Kidney (tissue), 22 donors: Measurements from ENCODE around the gene SPATS1. TPM values are rescaled to one million over a fixed set of nuclear protein-coding genes. Genes with fewer than 3 reads are reported as not detected.

Experiments
- DNase-seq, 5 donors: peaks; one replicate each; pipeline ENCODE4 v3.0.0-alpha.2; 2013 to 2020
- FAIRE-seq: peaks from 2 replicates; lab custom pipeline; 2012; peaks lifted over from hg19 to GRCh38; lab: Jason Lieb, UNC
- H3K27ac ChIP-seq, 2 donors: one replicate each; pipeline ENCODE4 v1.7.0; 2013; ENCODE audit warnings: low read depth in 2 of 2, low read length in 2 of 2, inconsistent platforms in 1 of 2
- H3K27me3 ChIP-seq: one replicate; pipeline ENCODE4 v1.7.1; 2013; ENCODE audit warnings: low read length, inconsistent platforms; ENCODE audit not compliant: control insufficient read depth, insufficient read depth
- H3K36me3 ChIP-seq, 3 donors: one replicate each; pipeline versions ENCODE4 v1.7.0 to v1.7.1; 2013; ENCODE audit warnings: low read length in 3 of 3, control low read depth in 1 of 3, inconsistent platforms in 1 of 3; ENCODE audit not compliant: insufficient read depth in 3 of 3, control insufficient read depth in 2 of 3
- H3K4me1 ChIP-seq, 3 donors: one replicate each; pipeline versions ENCODE4 v1.7.0 to v1.7.1; 2013; ENCODE audit warnings: low read length in 3 of 3, inconsistent platforms in 1 of 3, low read depth in 1 of 3; ENCODE audit not compliant: control insufficient read depth in 2 of 3, insufficient read depth in 2 of 3
- H3K4me3 ChIP-seq, 3 donors: one replicate each; pipeline versions ENCODE4 v1.7.0 to v1.8.1; 2013; ENCODE audit warnings: low read length in 3 of 3, control low read depth in 1 of 3, inconsistent platforms in 1 of 3
- H3K9ac ChIP-seq, 3 donors: one replicate each; pipeline versions ENCODE4 v1.7.0 to v1.7.1; 2013; ENCODE audit warnings: low read length in 3 of 3, control low read depth in 1 of 3, inconsistent platforms in 1 of 3
- H3K9me3 ChIP-seq, 3 donors: one replicate each; pipeline versions ENCODE4 v1.7.0 to v1.7.1; 2013; ENCODE audit warnings: low read length in 3 of 3, control low read depth in 1 of 3, inconsistent platforms in 1 of 3; ENCODE audit not compliant: control insufficient read depth in 2 of 3, insufficient read depth in 1 of 3
- CTCF ChIP-seq: IDR thresholded peaks from 3 replicates; pipeline ENCODE4 v1.5.1; 2012; ENCODE audit warnings: mild to moderate bottlenecking, moderate library complexity, borderline replicate concordance; ENCODE audit not compliant: insufficient read depth; ENCODE audit errors: extremely low read depth
- intact Hi-C: fragments of 100-400 bp; cut with DNase I; formaldehyde crosslinking; loops from one replicate; pipeline ENCODE4 v1.11.1; 2022
- long read RNA-seq, 10 donors: library from polyadenylated mRNA in 1 of 10; unstranded in 1 of 10; transcript quantifications; one replicate each; pipeline ENCODE4 v2.0.0 and lab custom pipeline, GENCODE V29; 2021 to 2026
- polyA plus RNA-seq: library from polyadenylated mRNA; stranded (reverse); fragments of 350-450 nt; fragmentation: Illumina TruSeq; extraction: RNeasy Lipid Tissue Mini Kit (QIAGEN cat#74804); gene quantifications from one replicate; pipeline ENCODE4 v1.2.3, GENCODE V29; 2014; ENCODE audit warnings: low read depth, low replicate concordance; ENCODE audit not compliant: insufficient read depth
- total RNA-seq: library from RNA; stranded (reverse); fragmentation: NEBNext Ultra II Directional; extraction: Animal tissue kit (Norgen Biotek cat#: 25700); gene quantifications from one replicate; pipeline ENCODE4 v1.2.1, GENCODE V29; 2021
- donor health status: control.
- donor health status: control.
- donor health status: control.
- donor health status: control.
- donor health status: control.
- donor health status: DM: yes; HTN: yes; CAD: no.
- donor health status: Normal renal cell carcinoma (clear cell type).

The SPATS1 gene
- total RNA-seq (not detected), polyA plus RNA-seq (not detected)
- long read RNA-seq, donor 1, result 0 reads
- long read RNA-seq, donor 2, result 0 reads
- long read RNA-seq, donor 3, result 0 reads
- long read RNA-seq, donor 4, result 0 reads
- long read RNA-seq, donor 5, result 0 reads
- long read RNA-seq, donor 6, result 0 reads
- long read RNA-seq, donor 7, result 0 reads
- long read RNA-seq, donor 8, result 0 reads
- long read RNA-seq, donor 9, result 0 reads
- long read RNA-seq, donor 10, result 0 reads

GRCh38 chr6:44342489-44342888, at the start of gene SPATS1:
Gene SPATS1, plus strand, starts transcription at chr6:44342650. Its CDS starts 446 bp downstream, at chr6:44343096.
- peak in 4 of 5 donors; percentile 57 to 75 (median 63) for DNase-seq
- no peak within 1 kb of the TSS for H3K4me3 ChIP-seq
- H3K36me3 ChIP-seq, result no peaks in the 10 kb centered on the region
- no peak within 1 kb of the TSS for H3K9ac ChIP-seq
- intact Hi-C loops, result no loop called here
- no peaks in the 10 kb centered on the region for H3K4me1 ChIP-seq
- H3K27me3 ChIP-seq, result no peaks in the 10 kb centered on the region
- no peaks in the 10 kb centered on the region for H3K9me3 ChIP-seq
- no peak for FAIRE-seq
- no peak within 1 kb of the TSS for H3K27ac ChIP-seq
- TF ChIP-seq CTCF, result no peak

GRCh38 chr6:44292661-44293365, 49.6 kb upstream of the SPATS1 start:
- Histone ChIP-seq H3K4me3 (no peak overlapping the region), H3K9ac (no peak overlapping the region), H3K27me3 (peaks cover 18% of the 10 kb centered on the region), H3K27ac (no peak overlapping the region), H3K36me3 (no peaks in the 10 kb centered on the region), H3K4me1 (peaks cover 0 to 6% (median 0%) of the 10 kb centered on the region in 3 donors), H3K9me3 (no peaks in the 10 kb centered on the region)
- no peak for DNase-seq
- no peak for FAIRE-seq
- no peak for TF ChIP-seq CTCF
- intact Hi-C loops, result no loop called here

- Histone ChIP-seq H3K36me3 (no peaks in the 10 kb centered on the region), H3K9me3 (no peaks in the 10 kb centered on the region), H3K4me3 (no peak overlapping the region), H3K9ac (no peak overlapping the region), H3K27ac (no peak overlapping the region), H3K4me1 (peaks cover 0 to 9% (median 0%) of the 10 kb centered on the region in 3 donors), H3K27me3 (peaks cover 18% of the 10 kb centered on the region)
- no peak for FAIRE-seq
- no peak for TF ChIP-seq CTCF
- intact Hi-C loops, result no loop called here
- DNase-seq, result peak in 1 of 5 donors; percentile 22
Measured at GRCh38 chr6:44294832-44295791, 47.3 kb upstream of the SPATS1 start.
